ENCODE data around the gene VCL. TPM values are rescaled to one million over a fixed set of nuclear protein-coding genes. Genes with fewer than 3 reads are reported as not detected.

VCL gene
- total and polyA plus RNA-seq, 2 of the 8 experiments (the other 6 are each of a cell fraction or from before 2014, with no cell fraction given), result 119 to 377 TPM

DNA sequence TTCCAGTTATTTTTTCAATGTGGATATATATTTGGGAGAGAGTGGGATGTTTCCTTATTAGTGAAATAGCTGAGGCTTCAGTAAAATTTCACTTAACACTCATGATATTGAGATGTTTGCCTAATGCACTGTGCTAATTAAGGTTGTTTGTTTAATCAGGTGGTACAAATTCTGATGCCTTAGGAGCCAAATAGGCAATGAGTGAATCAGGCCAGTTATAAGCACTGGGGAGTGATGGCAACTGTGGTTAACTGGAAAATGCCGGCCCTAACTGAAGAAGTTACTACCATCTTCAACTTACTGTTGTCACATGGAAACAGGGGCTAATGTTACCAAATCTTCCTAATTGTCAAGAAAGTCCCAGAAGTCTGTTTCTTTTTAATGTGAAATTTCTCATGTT, 32.0 kb downstream of the VCL start:
- H2BK15ac ChIP-seq (ENCODE audit: low read length), result no peak overlapping the region
- no peak overlapping the region for H3K4ac ChIP-seq (replicated peaks; ENCODE audit: insufficient read length, low read depth, low read length)
- H3K79me2 ChIP-seq (ENCODE audit: control insufficient read depth in 1 of 2, insufficient read depth in 2 of 2, low read length in 2 of 2), result peaks cover 2 to 89% of the 10 kb centered on the region in 2 experiments; a peak in 3 of 4 replicates
- no peak overlapping the region for H3K56ac ChIP-seq (replicated peaks; ENCODE audit: insufficient read length, low read depth, low read length)
- H2BK120ac ChIP-seq (replicated peaks; ENCODE audit: low read depth, low read length), result no peak overlapping the region
- H4K5ac ChIP-seq (ENCODE audit: insufficient read length, low read depth, low read length), result no peak overlapping the region
- H3K79me1 ChIP-seq (ENCODE audit: low read depth, low read length), result peaks cover 2% of the 10 kb centered on the region; the same call in 1 of the 2 replicates
- no peak overlapping the region for H2AFZ ChIP-seq (ENCODE audit: low read length)
- no peak overlapping the region for H2BK20ac ChIP-seq (ENCODE audit: low read length)
- no peak for DNase-seq (ENCODE audit: low read depth in 1 of 2, low spot score in 2 of 2)
- H3K27ac ChIP-seq (ENCODE audit: low read depth, low read length), result no peak overlapping the region
- H3K23ac ChIP-seq (ENCODE audit: insufficient read length), result no peak overlapping the region
- H3K23me2 ChIP-seq (ENCODE audit: low read depth, low read length), result no peaks in the 10 kb centered on the region
- no peak overlapping the region for H4K8ac ChIP-seq (ENCODE audit: extremely low read depth, insufficient read depth, low read length)
- H3K27me3 ChIP-seq (replicated peaks in 1 of 4; ENCODE audit: control insufficient read depth in 3 of 4, extremely low read depth in 1 of 4, insufficient read depth in 3 of 4, low read length in 3 of 4), result no peaks in the 10 kb centered on the region
- H3K18ac ChIP-seq (ENCODE audit: extremely low read depth, low read length), result no peak overlapping the region
- ChIA-PET POLR2A (ENCODE audit: partially characterized antibody) (interaction anchor here (1.1 to 2.8 kb wide), 6 partner anchors 10 to 62 kb away, joined by 3 to 8 read pairs (median 4); no protein-coding TSS in a partner anchor), CTCF (ENCODE audit: partially characterized antibody) (interaction anchor here (0.7 to 1.5 kb wide), 5 partner anchors 10 to 1709 kb away, joined by 3 to 4 read pairs (median 4); no protein-coding TSS in a partner anchor)
- no peak overlapping the region for H2BK12ac ChIP-seq (ENCODE audit: low read depth, low read length)
- no peak overlapping the region for H3K14ac ChIP-seq (ENCODE audit: insufficient read length)
- 94% methylated on average over 1 of the region's 1 CpG; no CpG with 5 or more reads in 1 of the 2 experiments for WGBS, 2 experiments (ENCODE audit: extremely low coverage in 1 of 2, insufficient coverage in 1 of 2, insufficient read length in 1 of 2, insufficient replicate concordance in 2 of 2, low coverage in 1 of 2, low lambda C conversion rate in 2 of 2, missing lambda C conversion rate in 1 of 2)
- H4K20me1 ChIP-seq (replicated peaks in 1 of 2; ENCODE audit: control insufficient read depth in 1 of 2, insufficient read depth in 2 of 2, low read length in 2 of 2), result no peaks in the 10 kb centered on the region
- no peak overlapping the region for H3K4me3 ChIP-seq (ENCODE audit: extremely low read depth in 1 of 4, insufficient read depth in 2 of 4, low read depth in 3 of 4, low read length in 4 of 4)
- H3K4me2 ChIP-seq (ENCODE audit: insufficient read depth in 1 of 2, low read depth in 2 of 2, low read length in 2 of 2), result no peak overlapping the region
- H3K9ac ChIP-seq (replicated peaks in 1 of 4; ENCODE audit: extremely low read depth in 1 of 4, low read depth in 3 of 4, low read length in 3 of 4), result no peak overlapping the region
- H2BK5ac ChIP-seq (ENCODE audit: low read depth, low read length), result no peak overlapping the region
- H2AK5ac ChIP-seq (ENCODE audit: low read depth, low read length), result no peak overlapping the region
- H4K91ac ChIP-seq (replicated peaks; ENCODE audit: insufficient read length, low read length), result no peak overlapping the region
- H3K9me3 ChIP-seq (ENCODE audit: insufficient read depth in 2 of 2, low read depth in 1 of 2, low read length in 1 of 2), result no peaks in the 10 kb centered on the region
- peaks cover 0 to 20% (median 8%) of the 10 kb centered on the region in 4 experiments; a peak in 6 of 7 replicates for H3K4me1 ChIP-seq (replicated peaks in 1 of 4; ENCODE audit: control insufficient read depth in 3 of 4, insufficient read depth in 4 of 4, low read length in 3 of 4)
- FAIRE-seq, result no peak
- H3K36me3 ChIP-seq (ENCODE audit: control insufficient read depth in 2 of 4, insufficient read depth in 4 of 4, low read length in 3 of 4), result no peaks in the 10 kb centered on the region
- TF ChIP-seq SAP30 (IDR thresholded peaks at IDR 0.05; ENCODE audit: insufficient read depth, insufficient replicate concordance, low read length), result no peak
- TF ChIP-seq, protein P1, sequence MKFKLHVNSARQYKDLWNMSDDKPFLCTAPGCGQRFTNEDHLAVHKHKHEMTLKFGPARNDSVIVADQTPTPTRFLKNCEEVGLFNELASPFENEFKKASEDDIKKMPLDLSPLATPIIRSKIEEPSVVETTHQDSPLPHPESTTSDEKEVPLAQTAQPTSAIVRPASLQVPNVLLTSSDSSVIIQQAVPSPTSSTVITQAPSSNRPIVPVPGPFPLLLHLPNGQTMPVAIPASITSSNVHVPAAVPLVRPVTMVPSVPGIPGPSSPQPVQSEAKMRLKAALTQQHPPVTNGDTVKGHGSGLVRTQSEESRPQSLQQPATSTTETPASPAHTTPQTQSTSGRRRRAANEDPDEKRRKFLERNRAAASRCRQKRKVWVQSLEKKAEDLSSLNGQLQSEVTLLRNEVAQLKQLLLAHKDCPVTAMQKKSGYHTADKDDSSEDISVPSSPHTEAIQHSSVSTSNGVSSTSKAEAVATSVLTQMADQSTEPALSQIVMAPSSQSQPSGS (IDR thresholded peaks at IDR 0.05; ENCODE audit: low read length), result no peak
- no peak for TF ChIP-seq CHD2 (IDR thresholded peaks at IDR 0.05; ENCODE audit: low read length)
- TF ChIP-seq EGR1 (IDR thresholded peaks at IDR 0.05; ENCODE audit: borderline replicate concordance, low read depth, low read length), result no peak
- no peak for TF ChIP-seq TEAD4 (IDR thresholded peaks at IDR 0.05; ENCODE audit: low read depth, low read length)
- no peak for TF ChIP-seq POLR2A (IDR thresholded peaks at IDR 0.05; ENCODE audit: control extremely low read depth in 1 of 2, low read depth in 2 of 2, low read length in 2 of 2)
- TF ChIP-seq SP2 (IDR thresholded peaks at IDR 0.05; ENCODE audit: low read length), result no peak
- TF ChIP-seq EP300 (IDR thresholded peaks at IDR 0.05; ENCODE audit: borderline replicate concordance in 1 of 2, low read depth in 2 of 2, low read length in 2 of 2), result no peak
- TF ChIP-seq TBP (IDR thresholded peaks at IDR 0.05; ENCODE audit: low read depth, low read length), result no peak

All from H1 (cell line).